DMS153 treated with DMSO at 0.1 percent for 48 hours (cell line): Measurements from ENCODE around the gene FAM53B.

Experiments
- DNase-seq: peaks from one replicate; lab custom pipeline; 2025; ENCODE audit not compliant: unreplicated experiment; lab: John Stamatoyannopoulos, UW

FAM53B gene

GRCh38 chr10:124711145-124711544 lies 33.0 kb downstream of the FAM53B start:
- DNase-seq = no peak

- no peak for DNase-seq
Measured at GRCh38 chr10:124710266-124710881, 33.8 kb downstream of the FAM53B start.

- DNase-seq = no peak
Measured at GRCh38 chr10:124709861-124710260, 34.3 kb downstream of the FAM53B start.

GRCh38 chr10:124708922-124709520 lies 35.2 kb downstream of the FAM53B start:
- DNase-seq = no peak

- no peak for DNase-seq
Measured at GRCh38 chr10:124708246-124708779, 35.9 kb downstream of the FAM53B start.

GRCh38 chr10:124707551-124707950 lies 36.6 kb downstream of the FAM53B start:
- DNase-seq = no peak

- DNase-seq = no peak
Measured at GRCh38 chr10:124707144-124707467, 37.1 kb downstream of the FAM53B start.

GRCh38 chr10:124706462-124707143 lies 37.6 kb downstream of the FAM53B start:
- DNase-seq = no peak

- no peak for DNase-seq
Measured at GRCh38 chr10:124705817-124706461, 38.2 kb downstream of the FAM53B start.

GRCh38 chr10:124705381-124705740 lies 38.8 kb downstream of the FAM53B start:
- no peak for DNase-seq

- DNase-seq = no peak
Measured at GRCh38 chr10:124704428-124705380, 39.5 kb downstream of the FAM53B start.

GRCh38 chr10:124703778-124704427 lies 40.3 kb downstream of the FAM53B start:
- no peak for DNase-seq

- DNase-seq = no peak
Measured at GRCh38 chr10:124703372-124703771, 40.8 kb downstream of the FAM53B start.

- no peak for DNase-seq
Measured at GRCh38 chr10:124701881-124702656, 42.1 kb downstream of the FAM53B start.

- no peak for DNase-seq
Measured at GRCh38 chr10:124701435-124701834, 42.7 kb downstream of the FAM53B start.

- no peak for DNase-seq
Measured at GRCh38 chr10:124701038-124701365, 43.2 kb downstream of the FAM53B start.

- no peak for DNase-seq
Measured at GRCh38 chr10:124700293-124701037, 43.7 kb downstream of the FAM53B start.

GRCh38 chr10:124699471-124700292 lies 44.5 kb downstream of the FAM53B start:
- DNase-seq = no peak
